Gastroesophageal sphincter (tissue), 3 donors: Measurements from ENCODE around the gene RECQL.

Experiments
- CTCF ChIP-seq, 4 experiments: fragments of 200-600 bp in 2 of 4; fragments of 450-650 bp in 2 of 4; sonication (generic) in 1 of 4; IDR thresholded peaks; one replicate each; pipeline ENCODE4 v1.5.1; 2017 to 2019; ENCODE audit warnings: antibody characterized with exemption in 4 of 4, mild to moderate bottlenecking in 2 of 4, moderate library complexity in 2 of 4
- POLR2A ChIP-seq, 2 donors: fragments of 450-650 bp; IDR thresholded peaks; one replicate each; pipeline ENCODE4 v1.6.1; 2017; ENCODE audit warnings: antibody characterized with exemption in 2 of 2, mild to moderate bottlenecking in 2 of 2, moderate library complexity in 1 of 2
- POLR2AphosphoS5 ChIP-seq: sonication (generic); formaldehyde crosslinking; IDR thresholded peaks from one replicate; pipeline ENCODE4 v1.6.1; 2017; ENCODE audit warnings: antibody characterized with exemption

DNA sequence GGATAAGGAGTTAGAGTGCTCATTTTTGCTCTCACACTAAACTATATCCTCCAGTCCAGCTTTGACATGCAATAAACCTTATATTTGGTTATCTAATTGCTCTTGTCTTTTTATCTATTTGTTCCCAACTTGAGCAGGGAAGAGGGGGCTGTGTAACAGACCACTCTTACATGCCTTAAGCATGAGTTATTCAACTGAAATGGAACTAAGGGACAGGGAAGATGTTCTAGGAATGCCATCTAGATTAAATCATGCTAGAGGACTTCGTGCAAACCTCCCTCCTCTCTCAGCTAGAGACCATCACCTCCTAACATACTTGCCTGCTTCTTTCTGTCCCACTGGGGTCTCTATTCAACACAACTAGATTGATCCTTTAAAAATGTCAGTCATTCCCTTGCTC lies 45.3 kb upstream of the RECQL start:
- TF ChIP-seq POLR2A (IDR thresholded peaks at IDR 0.05) (no peak), CTCF (IDR thresholded peaks at IDR 0.05) (no peak), POLR2AphosphoS5 (no peak)
